ENCODE data around the gene RELCH.

The RELCH gene

DNA sequence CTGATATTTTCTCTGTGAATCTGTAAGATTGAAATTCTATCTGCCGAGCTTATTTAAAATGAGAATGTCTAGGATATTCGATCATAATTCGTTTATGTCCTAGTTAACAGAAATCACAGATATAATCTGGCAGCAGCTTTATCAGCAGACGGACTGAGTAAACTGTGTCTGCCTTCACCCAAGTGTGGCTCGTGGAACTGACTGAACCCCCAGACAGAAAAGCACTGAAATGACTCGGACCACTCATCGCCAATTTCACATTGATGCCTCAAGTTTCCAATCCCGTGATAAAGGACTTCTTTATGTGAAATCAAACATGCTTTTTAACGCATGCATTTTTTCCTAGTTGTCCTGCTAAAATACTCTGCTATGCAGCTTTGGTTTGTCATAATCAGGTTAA is 153.9 kb downstream of the RELCH start:
- no peak for DNase-seq

DNA sequence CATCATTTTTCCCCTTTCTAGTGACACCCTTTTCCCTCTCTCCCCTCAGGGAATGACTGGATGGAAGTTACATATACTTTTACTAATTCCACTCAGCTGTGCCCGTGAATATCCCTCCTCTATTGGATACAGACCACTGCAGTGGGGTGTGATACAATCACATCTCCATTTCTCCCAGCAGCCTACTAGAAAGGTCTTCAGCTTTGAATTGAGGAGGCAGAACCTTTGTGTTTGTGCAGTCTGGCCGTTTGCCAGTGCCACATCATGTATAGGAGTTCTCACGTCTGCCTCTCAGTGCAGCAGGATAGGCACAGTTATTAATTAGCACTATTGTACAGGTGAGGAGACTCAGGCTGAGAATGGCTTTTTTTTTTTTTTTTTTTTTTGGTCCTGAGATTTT is 154.4 kb downstream of the RELCH start:
- no peak for DNase-seq

DNA sequence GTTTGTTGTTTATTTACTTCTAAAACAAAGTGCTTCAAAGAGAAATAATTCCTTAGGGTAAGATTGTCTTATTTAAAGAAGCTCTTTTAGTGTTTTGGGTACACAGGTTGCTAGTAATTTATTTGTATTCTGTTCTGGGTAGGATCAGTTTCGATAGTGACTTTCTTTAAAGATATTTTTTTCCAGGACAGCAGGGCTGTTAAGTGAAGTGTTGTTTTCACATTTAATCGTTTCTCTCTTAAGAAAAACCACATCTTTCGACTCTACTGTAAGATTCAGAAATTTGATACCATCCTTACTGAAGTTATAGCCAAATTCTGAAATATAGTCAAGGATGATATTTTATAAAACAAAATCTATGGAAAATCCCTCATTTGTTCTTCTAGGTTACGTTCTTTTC is 155.8 kb downstream of the RELCH start:
- DNase-seq: no peak

DNA sequence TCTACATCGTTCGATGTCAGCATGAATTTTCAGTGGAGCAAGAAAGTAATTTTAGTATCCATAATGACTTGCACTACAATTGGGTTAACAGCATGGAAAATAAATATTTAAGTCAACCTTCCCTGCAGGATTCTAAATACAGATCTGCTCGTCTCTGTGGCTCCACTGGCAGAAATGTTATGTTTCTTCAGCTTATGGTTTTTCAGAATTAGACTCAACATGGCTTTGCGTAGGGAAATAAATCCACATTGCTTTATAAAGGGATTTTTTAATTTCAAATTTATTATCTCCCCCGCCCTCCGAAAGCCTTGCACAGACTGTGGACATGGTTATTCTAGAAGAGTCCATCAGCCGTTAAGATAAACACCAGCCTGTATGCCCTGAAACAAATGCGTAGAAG is 156.3 kb downstream of the RELCH start:
- DNase-seq: no peak

DNA sequence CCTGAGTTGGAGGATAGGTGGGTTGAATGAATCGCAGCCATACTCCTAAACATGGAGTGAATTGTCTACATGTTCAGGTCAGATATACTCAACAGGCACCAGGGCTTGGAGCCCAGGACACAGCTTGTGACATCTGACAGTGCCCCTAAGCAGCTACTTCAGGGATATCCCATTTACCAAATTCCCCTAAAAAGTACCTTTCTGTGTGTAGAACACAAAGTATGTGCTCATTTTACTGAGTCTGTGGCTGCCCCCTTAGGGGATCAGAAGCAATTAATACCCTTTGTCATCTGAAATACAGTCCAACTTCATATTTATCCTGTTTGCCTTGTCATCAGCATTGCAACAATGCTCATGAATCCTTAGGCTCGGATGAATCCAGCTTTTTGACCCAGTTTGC is 158.9 kb downstream of the RELCH start:
- no peak for DNase-seq

DNA sequence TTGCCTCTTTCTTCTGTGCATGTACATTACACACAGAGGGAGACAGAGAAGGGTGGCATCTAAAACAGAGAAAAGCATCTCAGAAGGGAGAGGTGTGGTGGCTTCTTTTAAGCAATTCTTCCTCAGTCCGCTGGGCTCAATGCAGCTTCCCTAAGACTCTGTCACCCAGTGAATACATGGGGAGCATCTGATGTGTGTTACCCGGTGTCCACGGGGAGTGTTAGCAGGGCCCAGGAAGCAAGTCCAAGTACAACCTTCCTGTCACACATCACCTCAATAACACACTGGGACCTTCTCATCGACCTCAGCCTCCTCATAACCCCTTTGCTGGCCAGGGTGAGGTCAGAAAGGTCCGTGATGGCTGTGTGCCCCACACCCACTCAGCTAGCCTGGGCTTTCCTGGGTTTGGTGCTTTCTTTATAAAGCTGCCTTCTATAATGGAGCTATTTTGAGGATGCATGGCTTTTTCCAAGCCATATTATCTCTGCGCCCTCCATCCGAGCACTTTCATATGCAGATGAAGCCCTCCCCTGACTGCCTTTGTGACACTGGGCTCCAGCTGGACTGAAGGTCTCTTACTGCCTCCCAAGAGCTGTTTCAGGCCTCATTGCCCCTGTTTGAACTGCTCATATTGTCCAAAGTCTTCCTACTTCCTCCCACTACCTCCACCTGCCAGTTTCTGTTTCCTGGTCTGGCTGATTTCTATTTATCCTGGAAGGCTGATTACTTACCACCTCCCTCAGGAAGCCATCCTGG is 159.5 kb downstream of the RELCH start:
- no peak for DNase-seq

DNA sequence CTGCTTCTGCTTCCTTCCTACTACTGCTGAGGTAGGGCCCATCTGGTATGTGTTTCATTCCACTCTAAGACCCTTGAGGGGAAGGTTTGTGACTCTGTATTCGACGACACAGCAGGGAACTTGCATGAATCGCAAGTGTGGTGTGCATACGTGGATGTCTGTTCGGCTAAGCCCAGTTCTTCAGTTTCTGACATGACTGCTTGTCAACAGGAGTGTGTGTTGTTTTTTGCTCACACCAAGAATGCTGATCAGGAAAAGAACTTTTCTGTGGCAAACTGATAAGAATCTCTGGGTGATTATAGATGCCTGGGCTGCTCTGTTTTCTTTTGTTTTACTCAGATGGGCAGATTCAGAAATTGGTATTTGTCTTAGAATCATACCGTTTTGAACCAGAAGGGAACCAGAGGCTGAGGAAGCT is 160.0 kb downstream of the RELCH start:
- DNase-seq: no peak

DNA sequence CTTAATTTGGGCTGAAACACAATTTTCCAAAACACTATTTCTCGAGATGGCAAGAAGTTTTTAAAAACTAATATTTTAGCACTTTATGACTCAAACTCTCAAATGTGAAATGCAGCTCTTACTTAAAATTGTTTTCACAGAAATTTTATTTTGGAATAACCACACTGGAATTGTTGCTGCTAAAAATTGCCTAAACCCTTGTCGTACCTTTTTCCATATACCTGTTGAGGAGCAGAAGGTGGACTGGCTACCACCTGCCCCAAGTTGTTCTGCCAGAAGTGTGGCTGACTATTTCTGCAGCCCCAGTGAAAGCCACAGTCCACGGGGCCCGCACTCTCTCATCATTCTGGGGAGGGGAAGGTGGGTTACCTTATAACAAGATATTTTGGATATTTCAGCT is 161.4 kb downstream of the RELCH start:
- no peak for DNase-seq

DNA sequence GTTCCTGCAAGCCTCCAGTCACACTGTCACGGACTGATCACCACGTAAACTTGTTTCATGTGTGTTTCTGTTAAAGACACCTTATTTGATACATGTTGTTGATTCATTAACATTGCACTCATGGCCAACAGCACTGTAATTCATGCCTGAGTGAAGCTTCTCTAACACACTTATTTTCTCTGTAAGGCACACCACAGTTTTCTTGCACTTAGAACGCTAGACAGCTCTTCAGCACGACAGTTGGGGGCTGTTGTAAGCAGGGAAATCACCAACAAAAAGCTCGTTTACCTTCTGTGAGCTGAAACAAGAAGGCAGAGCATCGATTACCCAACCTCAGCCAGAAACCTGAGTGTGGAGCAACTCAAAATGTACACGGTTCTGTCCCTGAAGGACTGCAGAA is 166.1 kb downstream of the RELCH start:
- no peak for DNase-seq

DNA sequence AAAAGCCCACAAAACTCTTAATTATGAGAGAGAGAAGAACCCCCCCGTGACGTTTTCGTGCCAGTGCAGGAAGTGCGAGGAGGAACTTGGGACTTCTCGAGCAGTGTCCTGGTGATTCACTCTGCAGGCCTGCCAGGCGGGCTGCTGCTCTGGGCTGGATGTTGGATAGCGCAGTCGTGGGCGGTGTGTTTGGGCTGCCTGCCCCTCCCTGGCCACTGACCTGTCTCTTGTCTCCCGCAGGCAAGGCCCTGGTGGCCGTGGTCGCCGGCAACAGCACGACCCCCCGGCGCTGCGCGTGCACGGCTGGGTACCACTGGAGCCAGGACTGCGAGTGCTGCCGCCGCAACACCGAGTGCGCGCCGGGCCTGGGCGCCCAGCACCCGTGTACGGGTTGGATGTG is 167.1 kb downstream of the RELCH start:
- no peak for DNase-seq

DNA sequence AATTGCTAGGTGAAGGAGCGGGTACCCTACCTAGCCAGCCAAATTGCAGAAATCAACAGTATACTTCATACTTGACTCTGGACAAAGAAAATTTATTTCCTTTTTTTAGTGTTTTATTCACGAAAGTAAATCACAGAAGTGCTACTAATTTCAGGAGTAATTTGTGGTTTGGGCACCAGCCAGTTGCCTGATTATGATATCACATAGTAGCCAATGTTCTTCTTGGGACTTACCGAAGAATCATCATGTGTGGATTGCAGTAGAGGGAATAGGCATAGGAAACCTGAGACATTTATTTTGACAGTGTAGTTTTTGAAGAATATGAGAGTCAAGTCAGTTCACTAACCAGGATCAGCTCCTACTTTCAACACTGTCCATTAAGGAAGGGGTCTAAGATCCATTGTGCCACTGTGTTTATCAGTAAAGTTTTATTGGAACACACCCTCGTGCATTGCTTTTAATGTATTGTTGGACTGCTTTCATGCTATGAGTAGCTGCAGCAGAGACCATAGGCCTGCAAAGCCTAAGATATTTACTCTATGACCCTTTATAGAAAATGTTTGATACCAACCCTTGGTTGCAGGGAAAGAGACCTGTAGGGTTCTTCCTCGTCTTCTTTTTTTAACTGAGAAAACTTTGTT is 170.1 kb downstream of the RELCH start:
- no peak for DNase-seq
